Adrenal gland (tissue), 12 donors: Measurements from ENCODE around the gene EPHA6. TPM values are rescaled to one million over a fixed set of nuclear protein-coding genes. Genes with fewer than 3 reads are reported as not detected.
"Not testable (repeated sequence)": the region's sequence is repeated elsewhere in the genome, so short reads cannot be mapped to it uniquely, and the experiment has no call there.

Experiments
- DNase-seq, 7 donors: peaks; one replicate each; pipeline ENCODE4 v3.0.0-alpha.2; 2019 to 2020
- H3K27ac ChIP-seq, 5 donors: fragments of 200-600 bp; sonication (generic) in 4 of 5; 1 replicate in 3 of 5; 2 replicates in 2 of 5; pipeline versions ENCODE4 v1.5.1 to v1.8.0; 2016 to 2020; ENCODE audit warnings: mild to moderate bottlenecking in 1 of 5
- H3K27me3 ChIP-seq: fragments of 200-600 bp; 2 replicates; pipeline ENCODE4 v1.8.0; 2021
- H3K36me3 ChIP-seq, 2 donors: fragments of 200-600 bp; replicated peaks in 1 of 2; 1 replicate in 1 of 2; 2 replicates in 1 of 2; pipeline versions ENCODE4 v1.5.1 to v1.8.0; 2018 to 2022
- H3K4me1 ChIP-seq, 2 donors: fragments of 200-600 bp; replicated peaks in 1 of 2; 1 replicate in 1 of 2; 2 replicates in 1 of 2; pipeline versions ENCODE4 v1.5.1 to v1.8.0; 2018 to 2021
- H3K4me3 ChIP-seq, 4 donors: fragments of 200-600 bp; sonication (generic) in 3 of 4; one replicate each; pipeline ENCODE4 v1.5.1; 2016 to 2018
- H3K9me3 ChIP-seq, 3 donors: fragments of 200-600 bp; sonication (generic) in 1 of 3; replicated peaks in 1 of 3; 1 replicate in 2 of 3; 2 replicates in 1 of 3; pipeline versions ENCODE4 v1.5.1 to v1.8.0; 2016 to 2021
- POLR2A ChIP-seq, 2 donors: fragments of 450-650 bp; IDR thresholded peaks; one replicate each; pipeline ENCODE4 v1.6.1; 2017; ENCODE audit warnings: antibody characterized with exemption in 2 of 2, mild to moderate bottlenecking in 2 of 2, moderate library complexity in 1 of 2
- WGBS, 4 donors: extraction: QIAGEN DNeasy Blood & Tissue Kit in 2 of 4; methylation state at CpG; one replicate each; pipeline versions ENCODE4 v1.1.5 to v1.1.7; 2013 to 2017; 5-methylcytosine and 5-hydroxymethylcytosine counted together
- intact Hi-C, 2 donors: fragments of 100-400 bp; cut with DNase I; formaldehyde crosslinking; loops; one replicate each; pipeline versions ENCODE4 v1.14.1 to v1.15.0; 2022 to 2023
- polyA plus RNA-seq, 3 donors: library from polyadenylated mRNA; stranded (reverse); fragments of 200-250 nt in 2 of 3; fragments of 350-450 nt in 1 of 3; fragmentation: Illumina TruSeq in 1 of 3; extraction: RNeasy Lipid Tissue Mini Kit (QIAGEN cat#74804) in 1 of 3; gene quantifications; one replicate each; pipeline ENCODE4 v1.2.3, GENCODE V29; 2013 to 2014
- total RNA-seq, 9 donors: library from RNA; depleted of rRNA in 4 of 9; stranded (reverse); fragments of >200 nt in 4 of 9; fragments of 120-200 nt in 1 of 9; fragmentation: NEBNext Ultra II Directional in 1 of 9; extraction: Animal tissue kit (Norgen Biotek cat#: 25700) in 1 of 9; gene quantifications; one replicate each; pipeline versions ENCODE4 v1.1.0 to v1.2.4, GENCODE V29; 2013 to 2023
- TF ChIP-seq, protein P1 (sequence below), 6 experiments: fragments of 450-650 bp in 4 of 6; fragments of 200-600 bp in 2 of 6; sonication (generic) in 1 of 6; IDR thresholded peaks; 1 replicate in 5 of 6; 2 replicates in 1 of 6; pipeline versions ENCODE4 v1.5.1 to v1.8.0; 2016 to 2021; ENCODE audit warnings: antibody characterized with exemption in 6 of 6, mild to moderate bottlenecking in 2 of 6, moderate library complexity in 1 of 6
- donor health status: healthy with polysubstance abuse.
- donor health status: Bipolar disorder and iron deficiency.
- donor health status: DM: yes; HTN: yes; CAD: no.
- donor health status: DM: no; HTN: no; CAD: no.
- donor health status: DM: no; HTN: no; CAD: no.
- donor health status: DM: yes; HTN: yes; CAD: no.

The EPHA6 gene
- total and polyA plus RNA-seq, 12 donors, result 0.07 to 2.1 (median 0.07) TPM; not detected in 9

DNA sequence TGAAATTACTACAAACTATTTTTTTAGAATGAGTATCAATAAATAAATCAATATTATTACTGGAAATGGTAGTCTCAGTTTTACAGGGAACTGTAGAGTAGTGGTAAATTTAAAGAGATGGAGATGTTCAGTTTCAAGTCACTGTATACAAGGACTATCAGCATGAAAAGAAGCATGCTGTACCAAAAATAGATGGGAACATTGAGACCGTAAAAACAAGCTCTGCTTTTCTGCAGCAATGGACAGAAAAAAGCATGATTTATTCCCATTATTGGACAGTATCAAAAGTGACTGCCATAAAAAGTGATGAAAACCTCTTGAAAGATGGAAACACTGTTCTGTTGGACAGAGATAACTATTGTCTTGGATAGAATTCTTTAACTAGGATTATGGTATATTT is 187.2 kb downstream of the EPHA6 start:
- Histone ChIP-seq H3K27me3 (no peaks in the 10 kb centered on the region), H3K36me3 (no peaks in the 10 kb centered on the region), H3K4me3 (no peak overlapping the region), H3K27ac (no peak overlapping the region), H3K4me1 (no peaks in the 10 kb centered on the region), H3K9me3 (no peaks in the 10 kb centered on the region)
- intact Hi-C loops, result no loop called here
- no peak for DNase-seq
- no peak for TF ChIP-seq POLR2A (IDR thresholded peaks at IDR 0.05)
- TF ChIP-seq, protein P1, sequence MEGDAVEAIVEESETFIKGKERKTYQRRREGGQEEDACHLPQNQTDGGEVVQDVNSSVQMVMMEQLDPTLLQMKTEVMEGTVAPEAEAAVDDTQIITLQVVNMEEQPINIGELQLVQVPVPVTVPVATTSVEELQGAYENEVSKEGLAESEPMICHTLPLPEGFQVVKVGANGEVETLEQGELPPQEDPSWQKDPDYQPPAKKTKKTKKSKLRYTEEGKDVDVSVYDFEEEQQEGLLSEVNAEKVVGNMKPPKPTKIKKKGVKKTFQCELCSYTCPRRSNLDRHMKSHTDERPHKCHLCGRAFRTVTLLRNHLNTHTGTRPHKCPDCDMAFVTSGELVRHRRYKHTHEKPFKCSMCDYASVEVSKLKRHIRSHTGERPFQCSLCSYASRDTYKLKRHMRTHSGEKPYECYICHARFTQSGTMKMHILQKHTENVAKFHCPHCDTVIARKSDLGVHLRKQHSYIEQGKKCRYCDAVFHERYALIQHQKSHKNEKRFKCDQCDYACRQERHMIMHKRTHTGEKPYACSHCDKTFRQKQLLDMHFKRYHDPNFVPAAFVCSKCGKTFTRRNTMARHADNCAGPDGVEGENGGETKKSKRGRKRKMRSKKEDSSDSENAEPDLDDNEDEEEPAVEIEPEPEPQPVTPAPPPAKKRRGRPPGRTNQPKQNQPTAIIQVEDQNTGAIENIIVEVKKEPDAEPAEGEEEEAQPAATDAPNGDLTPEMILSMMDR (IDR thresholded peaks at IDR 0.05), result no peak
- WGBS, 4 donors, result 56 to 78% (median 71%) methylated on average over 1 of the region's 1 CpG

GRCh38 chr3:97009427-97010019 is 195.1 kb downstream of the EPHA6 start:
- H3K9me3 ChIP-seq, result no peaks in the 10 kb centered on the region
- no peaks in the 10 kb centered on the region for H3K4me1 ChIP-seq
- TF ChIP-seq POLR2A (IDR thresholded peaks at IDR 0.05), result no peak
- TF ChIP-seq, protein P1 (IDR thresholded peaks at IDR 0.05), result no peak
- no peaks in the 10 kb centered on the region for H3K27me3 ChIP-seq
- H3K4me3 ChIP-seq, result no peak overlapping the region
- no peak for DNase-seq
- intact Hi-C loops, result no loop called here
- WGBS, 4 donors, result 74 to 82% (median 76%) methylated on average over 4 to 7 of the region's 7 CpGs
- no peaks in the 10 kb centered on the region for H3K36me3 ChIP-seq
- H3K27ac ChIP-seq, result no peak overlapping the region

DNA sequence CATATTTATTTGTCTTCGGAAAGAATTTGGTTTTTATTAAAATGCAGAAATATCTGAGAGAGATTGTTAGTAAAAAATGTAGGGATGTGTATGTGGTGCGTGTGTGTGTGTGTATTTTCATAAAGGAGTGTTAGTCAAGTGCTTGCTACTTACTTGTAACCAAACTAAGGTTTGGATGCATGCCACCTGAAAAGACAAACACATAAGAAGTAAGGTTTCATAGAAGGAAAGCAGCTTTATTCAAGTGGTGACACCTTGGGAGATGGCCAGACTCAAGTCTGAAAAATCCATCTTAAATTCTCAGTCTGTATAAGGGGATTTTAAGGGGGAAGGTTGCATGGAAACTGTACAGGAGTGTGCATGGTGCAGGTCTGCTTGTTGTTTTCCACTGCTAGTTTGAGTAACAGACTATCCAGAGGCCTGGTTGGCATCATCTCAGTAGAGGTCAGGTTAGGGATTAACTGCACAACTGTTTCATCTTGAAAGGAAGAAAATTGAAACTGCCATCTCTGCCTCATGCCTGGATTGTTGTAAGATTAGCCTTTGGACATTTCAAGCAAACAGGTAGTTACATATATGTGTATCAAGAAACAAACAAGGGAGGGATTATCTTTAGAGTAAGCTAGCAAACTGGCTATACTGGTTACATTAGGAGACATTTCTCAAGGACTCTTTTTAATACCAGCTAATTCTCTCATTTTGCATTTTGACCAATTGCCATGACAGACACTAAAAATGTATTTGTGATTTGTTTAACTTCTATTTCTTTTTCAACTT is 196.7 kb downstream of the EPHA6 start:
- Histone ChIP-seq H3K9me3 (no peaks in the 10 kb centered on the region), H3K36me3 (no peaks in the 10 kb centered on the region), H3K27me3 (no peaks in the 10 kb centered on the region), H3K4me1 (no peaks in the 10 kb centered on the region), H3K27ac (no peak overlapping the region), H3K4me3 (no peak overlapping the region)
- intact Hi-C loops, result no loop called here
- DNase-seq, result no peak
- no peak for TF ChIP-seq POLR2A (IDR thresholded peaks at IDR 0.05)
- TF ChIP-seq, protein P1 (IDR thresholded peaks at IDR 0.05), result no peak
- 75 to 90% (median 84%) methylated on average over 2 of the region's 2 CpGs for WGBS, 4 donors

DNA sequence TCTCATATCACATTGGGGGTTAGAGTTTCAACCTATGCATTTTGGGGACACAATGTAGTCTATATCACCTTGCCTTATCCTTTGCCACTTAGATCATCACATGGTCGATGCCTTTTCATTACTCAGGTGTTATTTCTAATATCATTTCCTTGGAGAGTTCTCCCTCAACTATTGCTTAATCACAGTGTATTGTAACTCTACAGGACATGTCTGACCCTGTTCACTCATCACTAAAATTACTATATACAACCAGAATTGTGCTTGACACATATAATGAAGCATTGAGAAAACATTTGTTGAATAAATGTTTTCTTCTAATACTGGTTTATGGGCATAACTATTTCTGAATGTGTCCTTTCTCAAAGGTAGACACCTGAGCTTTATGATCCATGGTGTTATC is 207.4 kb downstream of the EPHA6 start:
- DNase-seq, result no peak
- TF ChIP-seq, protein P1 (IDR thresholded peaks at IDR 0.05), result no peak
- TF ChIP-seq POLR2A (IDR thresholded peaks at IDR 0.05), result no peak
- WGBS, 4 donors, result 64 to 78% (median 70%) methylated on average over 1 of the region's 1 CpG
- no peaks in the 10 kb centered on the region for H3K36me3 ChIP-seq
- no peak overlapping the region for H3K27ac ChIP-seq
- H3K4me1 ChIP-seq, result no peaks in the 10 kb centered on the region
- no peaks in the 10 kb centered on the region for H3K27me3 ChIP-seq
- intact Hi-C loops, result no loop called here
- no peaks in the 10 kb centered on the region for H3K9me3 ChIP-seq
- no peak overlapping the region for H3K4me3 ChIP-seq

GRCh38 chr3:97025612-97026011 is 211.2 kb downstream of the EPHA6 start:
- H3K36me3 ChIP-seq, H3K27me3 ChIP-seq, intact Hi-C loops, DNase-seq, H3K4me1 ChIP-seq, H3K4me3 ChIP-seq, H3K27ac ChIP-seq, H3K9me3 ChIP-seq: not testable (repeated sequence)
- 83 to 91% (median 88%) methylated on average over 8 of the region's 8 CpGs for WGBS, 4 donors
